ENCODE data around the gene RIT1.
"Not testable (repeated sequence)": the region's sequence is repeated elsewhere in the genome, so short reads cannot be mapped to it uniquely, and the experiment has no call there.

RIT1 gene

GRCh38 chr1:155932487-155932886, 21.3 kb upstream of the RIT1 start:
- DNase-seq: no peak

DNA sequence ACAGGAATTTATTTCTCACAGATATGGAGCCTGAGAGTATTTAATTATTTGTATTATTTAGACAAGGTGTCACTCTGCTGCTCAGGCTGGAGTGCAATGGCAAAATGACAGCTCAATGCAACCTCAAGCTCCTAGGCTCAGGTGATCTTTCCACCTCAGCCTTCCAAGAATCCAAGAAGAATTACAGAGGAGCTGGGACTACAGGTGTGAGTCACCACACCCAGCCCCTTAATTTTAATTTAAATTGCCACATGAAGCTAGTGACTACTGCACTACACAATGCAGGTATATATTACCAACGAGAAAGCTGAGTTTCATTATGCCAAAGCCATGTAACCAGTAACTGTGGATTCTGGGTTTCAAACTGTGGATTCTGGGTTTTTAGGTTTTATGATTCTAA, 20.9 kb upstream of the RIT1 start:
- DNase-seq: no peak

GRCh38 chr1:155931332-155932038, 20.3 kb upstream of the RIT1 start:
- no peak for DNase-seq

GRCh38 chr1:155930725-155931124, 19.6 kb upstream of the RIT1 start:
- not testable (repeated sequence) for DNase-seq

- DNase-seq: no peak
Measured at GRCh38 chr1:155929057-155929456, 17.9 kb upstream of the RIT1 start.

GRCh38 chr1:155925506-155925905, 14.4 kb upstream of the RIT1 start:
- DNase-seq: no peak

DNA sequence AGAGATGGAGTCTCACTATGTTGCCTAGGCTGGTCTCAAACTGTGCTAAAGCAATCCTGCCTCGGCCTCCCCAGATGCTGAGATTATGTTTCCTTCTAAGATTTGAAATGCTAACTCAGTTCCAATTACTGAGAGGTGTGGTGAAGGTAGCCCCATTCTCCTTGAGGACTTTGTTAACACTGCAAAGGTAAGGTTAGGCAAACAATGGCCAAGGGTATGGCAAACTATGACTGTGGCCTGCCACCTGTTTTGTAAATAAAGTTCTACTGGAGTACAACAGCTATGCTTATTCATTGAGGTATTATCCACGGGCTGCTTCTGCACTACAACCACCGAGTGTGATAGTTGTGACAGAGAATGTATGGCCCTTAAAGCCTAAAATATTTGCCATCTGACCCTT, 9.6 kb upstream of the RIT1 start:
- DNase-seq: no peak

- no peak for DNase-seq
Measured at GRCh38 chr1:155919801-155920200, 8.7 kb upstream of the RIT1 start.

DNA sequence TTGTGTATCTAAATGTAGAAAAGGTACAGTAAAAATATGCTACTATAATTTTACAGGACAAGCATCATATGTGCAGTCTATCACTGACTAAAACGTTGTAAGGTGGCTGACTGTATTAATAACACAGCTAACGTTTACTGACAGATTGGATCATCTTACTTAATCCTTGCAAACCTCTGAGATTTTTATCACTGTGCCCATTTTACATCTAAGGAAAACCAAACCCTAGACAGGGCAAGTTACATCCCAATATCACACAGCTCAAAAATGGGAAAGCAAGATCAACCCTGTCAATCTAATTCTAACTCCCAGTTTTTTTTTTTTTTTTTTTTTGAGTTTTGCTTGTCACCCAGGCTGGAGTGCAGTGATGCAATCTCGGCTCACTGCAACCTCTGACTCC, 7.5 kb upstream of the RIT1 start:
- DNase-seq: no peak

DNA sequence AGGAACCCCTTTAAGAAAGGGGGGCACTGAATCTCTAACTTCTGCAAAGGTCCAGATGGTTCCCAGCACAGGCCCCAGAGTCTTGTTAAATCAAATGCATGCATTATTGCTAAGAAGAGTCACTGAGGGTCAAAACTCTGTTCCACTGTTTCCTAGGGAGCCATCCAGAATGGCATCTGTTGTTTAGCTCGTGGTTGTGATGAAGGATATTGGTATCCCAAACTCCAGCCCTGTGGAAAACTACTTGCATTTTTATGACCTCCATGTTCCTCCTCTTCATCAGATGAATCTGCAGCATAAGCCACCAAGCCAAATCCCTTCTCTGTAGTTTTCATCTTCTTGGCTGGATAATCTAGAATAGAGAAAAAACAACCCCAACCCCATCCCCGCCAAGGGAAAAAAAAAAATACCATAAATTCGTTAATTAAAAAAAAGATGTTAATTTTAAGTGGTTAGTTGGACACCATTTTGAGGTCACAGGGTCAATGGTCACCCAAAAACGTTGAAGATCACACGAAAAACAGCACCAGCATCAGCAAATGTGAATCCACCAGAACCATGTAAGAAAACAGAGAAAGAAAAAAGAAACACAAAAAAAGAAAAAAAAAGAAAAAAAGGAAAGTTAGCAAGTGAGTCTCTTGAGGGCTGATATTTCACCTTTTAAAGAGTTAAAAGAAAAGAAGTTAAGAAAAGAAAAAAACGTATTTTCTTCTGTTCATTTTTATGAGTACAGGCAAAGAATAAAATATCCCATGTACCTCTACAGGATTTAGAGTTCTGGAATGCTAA, 3.0 kb upstream of the RIT1 start:
- DNase-seq: no peak

DNA sequence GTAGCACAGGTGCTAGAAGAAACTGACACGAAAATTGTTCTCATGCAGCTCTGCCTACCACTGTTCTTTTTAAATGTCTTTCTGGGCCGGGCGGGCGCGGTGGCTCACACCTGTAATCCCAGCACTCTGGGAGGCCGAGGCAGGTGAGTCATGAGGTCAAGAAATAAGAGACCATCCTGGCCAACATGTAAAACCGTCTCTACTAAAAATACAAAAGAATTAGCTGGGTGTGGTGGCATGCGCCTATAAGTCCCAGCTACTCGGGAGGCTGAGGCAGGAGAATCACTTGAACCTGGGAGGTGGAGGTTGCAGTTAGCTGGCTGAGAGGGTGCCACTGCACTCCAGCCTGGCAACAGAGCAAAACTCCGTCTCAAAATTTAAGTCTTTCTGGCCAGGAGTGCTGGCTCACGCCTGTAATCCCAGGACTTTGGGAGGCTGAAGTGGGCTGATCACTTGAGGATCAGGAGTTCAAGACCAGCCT, 947 bp upstream of the RIT1 start:
- no peak for DNase-seq

DNA sequence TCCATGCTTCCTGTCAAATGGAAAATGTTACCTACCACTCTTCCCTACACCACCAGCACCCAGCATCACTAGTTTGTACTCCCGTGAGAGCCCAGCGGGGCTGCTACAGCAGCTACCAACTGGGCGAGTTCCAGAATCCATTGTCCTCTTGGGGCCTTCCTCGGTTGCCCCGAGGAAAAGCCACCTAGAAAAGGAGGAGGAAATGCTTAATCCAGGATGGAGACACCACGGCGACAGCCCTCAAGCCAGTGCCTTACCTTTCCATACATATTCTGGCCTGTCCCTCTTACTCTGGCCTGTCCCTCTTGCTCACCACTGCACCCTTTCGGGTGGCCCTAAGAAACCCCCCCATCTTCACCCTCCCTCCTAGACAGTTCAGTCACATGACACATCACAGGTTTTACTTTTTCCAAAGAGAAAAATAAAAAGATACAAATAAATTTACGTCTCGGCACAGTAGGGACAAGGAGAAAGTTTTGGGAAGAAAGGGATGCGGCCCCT, 478 bp downstream of the RIT1 start:
- DNase-seq: no peak

DNA sequence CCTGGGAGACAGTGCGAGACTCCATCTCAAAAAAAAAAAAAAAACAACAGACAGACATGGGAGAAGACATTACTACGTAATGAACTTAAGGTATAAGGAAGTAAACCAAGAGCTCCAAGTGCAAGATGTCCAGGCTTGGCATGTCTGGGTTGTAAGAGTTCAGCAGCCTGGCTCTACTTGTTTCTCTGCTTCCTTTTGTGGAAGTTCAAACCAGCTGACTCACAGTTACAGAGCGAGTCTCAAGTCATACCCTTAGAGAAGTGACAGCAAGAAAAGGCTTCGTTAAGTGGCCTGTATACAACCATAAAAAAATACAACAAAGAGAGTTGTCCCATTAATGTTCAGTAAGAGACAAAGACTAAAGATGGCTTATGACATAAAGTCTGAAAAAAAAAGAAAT, 1.3 kb downstream of the RIT1 start:
- no peak for DNase-seq

GRCh38 chr1:155904261-155904660, 6.9 kb downstream of the RIT1 start:
- no peak for DNase-seq

- no peak for DNase-seq
Measured at GRCh38 chr1:155900161-155900560, 11.0 kb downstream of the RIT1 start.

- DNase-seq: no peak
Measured at GRCh38 chr1:155899683-155900082, 11.5 kb downstream of the RIT1 start.

- DNase-seq: no peak
Measured at GRCh38 chr1:155898888-155899287, 12.3 kb downstream of the RIT1 start.

GRCh38 chr1:155897746-155898145, 13.4 kb downstream of the RIT1 start:
- DNase-seq: no peak

DNA sequence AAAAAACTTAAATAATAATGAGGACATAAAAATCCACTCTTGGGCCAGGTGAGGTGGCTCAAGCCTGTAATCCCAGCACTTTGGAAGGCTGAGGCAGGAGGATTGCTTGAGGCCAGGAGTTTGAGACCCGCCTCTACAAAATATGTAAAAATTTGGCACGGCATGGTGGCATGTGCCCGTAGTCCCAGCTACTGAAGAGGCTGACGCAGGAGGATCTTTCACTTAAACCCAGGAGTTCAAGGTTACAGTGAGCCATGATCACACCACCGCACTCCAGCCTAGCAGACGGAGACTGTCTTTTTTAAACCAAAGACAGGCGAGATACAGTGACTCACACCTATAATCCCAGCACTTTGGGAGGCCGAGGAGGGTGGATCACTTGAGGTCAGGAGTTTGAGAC, 14.7 kb downstream of the RIT1 start:
- not testable (repeated sequence) for DNase-seq

GRCh38 chr1:155895617-155896016, 15.5 kb downstream of the RIT1 start:
- not testable (repeated sequence) for DNase-seq

- no peak for DNase-seq
Measured at GRCh38 chr1:155893389-155894142, 17.6 kb downstream of the RIT1 start.

GRCh38 chr1:155892796-155893195, 18.4 kb downstream of the RIT1 start:
- no peak for DNase-seq

GRCh38 chr1:155890251-155890650, 20.9 kb downstream of the RIT1 start:
- DNase-seq: no peak

All from DMS 273 treated with DMSO at 0.1 percent for 48 hours (cell line).